IPS-18c (cell line): ENCODE data around the gene NOD2.

Experiments
- H3K4me3 ChIP-seq: 2 replicates; pipeline ENCODE4 v1.7.0; 2013; ENCODE audit warnings: low read depth, mild to moderate bottlenecking, low read length, moderate library complexity; ENCODE audit not compliant: insufficient read depth
- H3K9me3 ChIP-seq: one replicate; pipeline ENCODE4 v1.6.1; 2013; ENCODE audit warnings: mild to moderate bottlenecking, low read length, moderate library complexity; ENCODE audit not compliant: control insufficient read depth, insufficient read depth

The NOD2 gene

DNA sequence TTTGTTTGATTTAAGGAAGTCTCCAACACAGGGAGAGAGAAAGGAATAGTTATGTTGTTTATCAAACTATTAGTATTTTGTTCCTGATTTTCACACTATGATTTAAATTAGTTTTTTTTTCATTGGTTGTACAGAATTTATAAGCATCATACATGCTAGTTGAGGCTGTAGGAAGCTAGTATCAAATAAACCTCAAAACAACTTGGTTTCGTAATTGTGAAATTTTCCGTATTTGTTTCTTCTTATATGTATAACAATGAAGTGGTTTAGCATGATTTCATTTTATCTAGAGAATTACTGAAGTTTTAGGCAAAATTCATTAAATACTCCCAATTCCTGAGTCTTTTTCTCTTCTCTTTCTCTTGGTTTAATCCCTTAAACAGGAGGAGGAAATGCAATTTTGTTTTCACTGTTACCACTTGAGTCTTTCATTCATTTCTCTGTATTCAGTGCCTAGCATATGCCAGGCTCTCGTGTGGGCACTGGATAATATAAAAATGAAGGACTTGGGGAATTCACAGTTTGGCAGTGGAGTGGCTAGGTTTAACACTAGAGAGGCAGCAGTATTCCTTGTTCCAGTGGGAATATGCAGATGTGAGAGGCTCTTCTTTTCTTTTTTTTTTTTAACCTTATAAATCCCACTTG lies 50.3 kb downstream of the NOD2 start:
- H3K4me3 ChIP-seq: no peak overlapping the region
- H3K9me3 ChIP-seq: no peaks in the 10 kb centered on the region

DNA sequence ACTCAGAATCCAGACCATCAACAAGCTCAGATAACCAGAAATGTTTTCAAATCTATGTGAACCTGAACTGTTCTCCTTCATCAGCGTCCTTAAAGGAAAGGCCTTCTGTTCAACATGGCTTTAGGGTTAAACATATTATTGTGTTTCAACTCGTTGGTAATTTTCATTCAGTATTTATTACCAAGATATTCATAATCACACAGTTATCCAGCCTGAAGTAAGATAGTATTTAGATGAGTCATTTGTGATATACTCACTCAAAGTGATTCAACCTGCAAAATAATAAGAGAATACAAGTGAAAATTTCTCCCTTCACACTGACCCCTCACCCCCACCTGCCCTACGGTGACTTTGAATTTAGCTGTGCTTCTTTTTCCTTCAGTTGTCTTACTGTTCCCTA lies 51.5 kb downstream of the NOD2 start:
- no peaks in the 10 kb centered on the region for H3K9me3 ChIP-seq
- no peak overlapping the region for H3K4me3 ChIP-seq

DNA sequence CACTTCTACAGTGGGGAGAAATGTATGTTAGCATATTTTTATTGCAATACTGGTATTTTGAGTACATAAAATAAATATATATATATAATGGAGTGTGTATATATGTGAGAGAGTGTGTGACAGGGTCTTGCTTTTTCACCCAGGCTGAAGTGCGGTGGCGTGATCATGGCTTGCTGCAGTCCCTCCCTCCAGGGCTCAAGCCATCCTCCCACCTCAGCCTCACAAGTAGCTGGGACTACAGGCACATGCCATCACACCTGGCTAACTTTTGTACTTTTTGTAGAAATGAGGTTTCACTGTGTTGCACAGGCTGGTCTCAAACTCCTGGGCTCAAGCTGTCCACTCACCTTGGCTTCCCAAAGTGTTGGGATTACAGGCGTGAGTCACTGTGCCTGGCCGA lies 52.5 kb downstream of the NOD2 start:
- H3K4me3 ChIP-seq: no peak overlapping the region
- no peaks in the 10 kb centered on the region for H3K9me3 ChIP-seq

DNA sequence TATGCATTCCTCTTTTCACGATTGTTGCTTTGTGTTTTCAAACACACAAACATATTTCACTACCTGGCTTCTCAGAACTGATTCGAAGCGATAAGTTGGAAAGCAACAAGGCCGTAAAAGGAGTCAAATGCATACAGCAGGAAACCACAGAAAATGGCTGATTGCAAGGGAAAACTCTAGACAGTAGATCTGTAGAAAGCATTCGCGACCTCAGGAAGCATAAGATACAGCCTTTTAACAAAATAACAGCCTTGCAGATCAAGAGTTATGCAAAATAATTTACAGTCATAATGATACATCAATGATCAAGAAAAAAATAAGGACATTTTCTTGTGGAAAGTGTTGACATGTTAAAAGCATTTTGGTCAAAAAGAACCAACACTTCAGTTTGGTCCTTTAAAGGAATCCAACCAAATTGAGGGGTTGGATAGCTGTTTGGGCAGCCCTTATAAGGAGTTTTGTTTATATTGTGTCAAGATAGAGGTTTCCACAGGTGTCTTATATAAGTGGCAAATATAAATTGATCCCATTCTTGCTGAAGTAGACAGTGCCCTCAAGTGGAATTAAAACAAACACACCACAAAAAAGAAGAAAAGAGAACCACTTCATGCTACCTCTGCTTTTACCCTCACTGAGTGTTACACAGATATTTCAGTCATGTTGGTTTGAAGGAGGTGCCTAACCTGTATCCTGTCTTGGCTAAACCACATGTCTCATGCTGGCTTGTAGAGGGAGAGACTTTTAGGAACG lies 54.0 kb downstream of the NOD2 start:
- Histone ChIP-seq H3K9me3 (no peaks in the 10 kb centered on the region), H3K4me3 (no peak overlapping the region)

DNA sequence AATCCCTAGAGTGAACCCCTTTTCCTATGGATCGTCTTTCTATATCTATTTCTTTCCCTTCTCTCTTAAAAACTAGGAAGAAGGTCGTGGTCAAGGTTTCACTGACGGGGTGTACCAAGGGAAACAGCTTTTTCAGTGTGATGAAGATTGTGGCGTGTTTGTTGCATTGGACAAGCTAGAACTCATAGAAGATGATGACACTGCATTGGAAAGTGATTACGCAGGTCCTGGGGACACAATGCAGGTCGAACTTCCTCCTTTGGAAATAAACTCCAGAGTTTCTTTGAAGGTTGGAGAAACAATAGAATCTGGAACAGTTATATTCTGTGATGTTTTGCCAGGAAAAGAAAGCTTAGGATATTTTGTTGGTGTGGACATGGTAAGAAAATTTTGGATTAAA lies 58.1 kb downstream of the NOD2 start:
- no peak overlapping the region for H3K4me3 ChIP-seq

DNA sequence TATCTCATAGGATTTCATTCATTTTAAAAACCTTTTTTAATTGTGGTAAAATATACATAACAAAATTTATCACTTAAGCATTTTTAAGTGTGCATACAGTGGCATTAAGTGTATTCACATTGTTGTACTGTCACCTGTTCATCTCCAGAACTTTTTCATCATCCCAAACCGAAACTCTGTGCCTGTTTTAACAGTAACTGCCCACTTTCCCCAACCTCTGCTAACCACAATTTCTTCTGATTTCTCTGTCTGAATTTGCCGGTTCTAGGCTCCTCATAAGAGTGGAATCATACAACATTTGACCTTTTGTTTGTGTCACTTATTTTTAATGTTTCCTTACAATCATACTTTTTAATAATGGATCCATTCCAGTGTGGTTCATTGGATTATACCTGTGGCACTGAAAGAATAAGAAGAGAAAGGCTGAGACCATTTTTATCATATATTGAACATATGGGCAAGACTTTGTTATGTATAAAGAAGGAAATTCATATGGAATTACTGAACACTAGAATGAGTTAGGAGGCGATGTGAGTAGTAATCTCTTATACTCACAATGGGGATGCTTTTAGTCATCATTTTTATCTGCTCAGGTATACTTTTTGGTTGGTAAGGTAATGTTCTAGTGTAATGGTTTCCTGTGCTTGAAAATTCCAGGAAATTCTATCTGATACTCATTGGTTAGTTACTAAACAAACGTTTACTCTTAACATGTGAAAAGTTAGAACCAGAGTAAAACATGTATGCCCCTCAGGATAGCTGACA lies 59.2 kb downstream of the NOD2 start:
- Histone ChIP-seq H3K9me3 (no peaks in the 10 kb centered on the region), H3K4me3 (no peak overlapping the region)

More for the DNA sequence above, 58.1 kb downstream of the NOD2 start:
- no peaks in the 10 kb centered on the region for H3K9me3 ChIP-seq

DNA sequence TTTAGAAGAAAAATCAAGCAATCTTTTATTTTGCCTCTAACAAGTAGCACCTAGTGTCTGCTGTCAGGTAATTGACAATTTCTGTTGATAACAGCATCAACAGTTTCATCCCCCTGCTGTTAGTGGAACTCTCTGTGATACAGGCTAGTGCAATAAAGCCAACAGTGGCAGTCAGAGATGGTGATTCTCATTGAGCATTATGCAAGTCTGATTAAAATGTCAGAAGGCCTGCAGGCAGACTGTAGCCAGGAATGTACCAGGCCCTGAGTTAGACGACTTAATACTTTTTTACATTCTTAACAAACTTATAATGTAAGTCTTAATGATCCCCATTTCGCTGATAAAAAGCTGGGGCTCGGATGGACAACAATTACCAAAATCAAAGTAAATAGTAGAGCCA lies 63.1 kb downstream of the NOD2 start:
- no peak overlapping the region for H3K4me3 ChIP-seq
- no peaks in the 10 kb centered on the region for H3K9me3 ChIP-seq

DNA sequence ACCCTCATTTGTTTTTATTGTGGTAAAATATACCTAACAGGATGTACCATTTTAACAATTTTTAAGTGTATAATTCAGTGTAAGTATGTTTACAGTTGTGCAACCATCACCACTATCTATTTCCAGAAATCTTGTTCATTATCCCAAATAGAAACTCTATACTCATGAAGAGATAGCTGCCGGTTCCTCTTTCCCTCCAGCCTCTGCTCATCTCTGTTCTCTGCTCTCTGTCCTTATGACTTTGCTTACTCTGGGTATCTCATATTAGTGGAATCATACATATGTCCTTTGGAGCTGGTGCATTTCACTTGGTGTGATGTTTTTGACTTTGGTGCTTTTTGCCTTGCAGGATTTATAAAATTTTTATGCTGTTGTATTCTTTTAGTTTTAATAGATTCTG lies 67.9 kb downstream of the NOD2 start:
- Histone ChIP-seq H3K9me3 (no peaks in the 10 kb centered on the region), H3K4me3 (no peak overlapping the region)

DNA sequence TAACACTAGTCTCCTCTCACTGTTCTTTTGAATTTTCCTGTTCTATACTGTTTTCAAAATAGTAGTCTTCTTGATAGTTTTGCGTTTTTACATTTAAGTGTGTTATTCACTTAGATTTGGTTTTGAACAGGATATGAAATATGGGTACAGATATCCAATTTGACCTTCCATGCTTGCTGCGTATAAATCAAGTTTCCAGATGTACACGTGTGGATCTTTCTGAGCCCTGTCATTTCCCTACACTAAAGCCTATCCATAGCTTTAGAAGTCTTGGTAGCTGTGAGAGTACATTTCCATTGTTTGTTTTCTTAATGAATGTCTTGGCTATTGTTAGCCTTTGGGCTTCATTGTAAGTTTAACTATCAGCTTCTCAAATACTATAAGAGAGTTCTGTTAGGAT lies 68.8 kb downstream of the NOD2 start:
- no peaks in the 10 kb centered on the region for H3K9me3 ChIP-seq
- no peak overlapping the region for H3K4me3 ChIP-seq

DNA sequence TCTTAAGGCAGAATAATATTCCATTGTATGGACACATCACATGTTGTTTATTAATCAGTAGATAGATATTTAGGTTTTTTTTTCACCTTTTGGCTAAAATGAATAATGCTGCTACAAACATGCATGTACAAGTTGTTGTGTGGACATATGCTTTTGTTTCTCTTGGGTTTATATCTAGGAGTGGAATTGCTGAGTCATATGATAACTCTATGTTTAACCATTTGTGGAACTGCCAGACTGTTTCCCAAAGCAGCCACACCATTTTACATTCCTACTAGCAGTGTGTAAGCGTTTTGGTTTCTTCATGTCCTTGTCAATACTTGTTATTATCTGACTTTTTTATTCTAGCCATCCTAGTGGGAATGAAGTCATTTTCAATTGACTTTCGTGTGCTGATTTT lies 69.8 kb downstream of the NOD2 start:
- Histone ChIP-seq H3K4me3 (no peak overlapping the region), H3K9me3 (no peaks in the 10 kb centered on the region)

DNA sequence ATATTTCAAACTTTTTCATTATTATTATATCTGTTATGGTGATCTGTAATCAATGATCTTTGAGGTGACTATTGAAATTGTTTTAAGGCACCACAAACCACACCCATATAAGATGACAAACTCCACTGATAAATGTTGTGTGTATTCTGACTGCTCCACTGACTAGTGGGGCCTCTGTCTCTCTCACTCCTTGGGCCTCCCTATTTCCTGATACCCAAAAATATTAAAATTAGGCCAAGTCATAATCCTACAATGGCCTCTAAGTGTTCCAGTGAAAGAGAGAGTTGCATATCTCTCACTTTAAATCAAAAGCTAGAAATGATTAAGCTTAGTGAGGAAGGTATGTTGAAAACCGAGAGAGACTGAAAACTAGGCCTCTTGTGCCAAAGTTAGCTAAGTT lies 71.9 kb downstream of the NOD2 start:
- Histone ChIP-seq H3K9me3 (no peaks in the 10 kb centered on the region), H3K4me3 (no peak overlapping the region)

DNA sequence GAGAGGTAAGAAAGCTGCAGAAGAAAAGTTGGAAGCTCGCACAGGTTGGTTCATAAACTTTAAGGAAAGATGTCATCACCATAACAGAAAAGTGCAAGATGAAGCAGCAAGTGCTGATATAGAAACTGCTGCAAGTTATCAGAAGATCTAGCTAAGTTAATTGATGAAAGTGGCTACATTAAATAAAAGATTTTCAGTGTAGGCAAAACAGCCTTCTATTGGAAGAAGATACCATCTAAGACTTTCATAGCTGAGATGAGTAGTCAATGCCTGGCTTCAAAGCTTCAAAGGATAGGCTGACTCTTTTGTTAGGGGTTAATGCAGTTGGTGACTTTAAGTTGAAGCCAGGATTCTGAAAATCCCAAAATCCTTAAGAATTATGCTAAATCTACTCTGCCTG lies 72.5 kb downstream of the NOD2 start:
- H3K9me3 ChIP-seq: no peaks in the 10 kb centered on the region
- H3K4me3 ChIP-seq: no peak overlapping the region

DNA sequence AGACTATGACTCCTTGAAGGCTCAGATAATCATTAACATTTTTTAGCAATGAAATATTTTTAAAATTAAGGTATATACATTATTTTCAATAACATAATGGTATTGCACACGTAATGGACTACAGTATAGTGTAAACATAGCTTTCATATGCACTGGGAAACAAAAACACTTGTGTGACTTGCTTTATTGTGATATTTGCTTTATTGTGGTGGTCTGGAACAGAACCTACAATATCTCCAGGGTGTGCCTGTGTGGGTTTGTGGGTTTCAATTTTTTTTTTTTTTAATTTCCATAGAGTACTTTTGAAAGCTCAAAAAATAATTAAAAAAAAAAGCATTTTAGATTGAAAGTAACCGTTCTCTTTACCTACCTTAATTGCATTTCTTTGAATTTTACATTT lies 73.8 kb downstream of the NOD2 start:
- Histone ChIP-seq H3K4me3 (no peak overlapping the region), H3K9me3 (no peaks in the 10 kb centered on the region)

DNA sequence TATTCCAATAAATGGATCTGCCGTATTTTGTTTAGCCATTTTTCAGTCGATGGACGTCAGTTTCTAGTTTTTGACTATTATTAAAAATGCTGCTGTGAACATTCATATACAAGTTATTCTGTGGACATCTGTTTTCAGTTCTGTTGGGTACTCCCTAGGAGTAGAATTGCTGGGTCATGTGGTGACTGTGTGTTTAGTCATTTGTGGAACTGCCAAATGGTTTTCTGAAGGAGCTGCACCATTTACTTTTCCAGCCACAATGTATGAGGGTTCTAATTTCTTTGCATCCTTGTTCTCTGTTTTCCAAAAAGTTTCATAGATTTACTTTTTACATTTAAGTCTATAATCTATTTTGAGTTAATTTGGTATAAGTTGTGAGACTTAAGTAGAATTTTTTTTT lies 78.0 kb downstream of the NOD2 start:
- no peaks in the 10 kb centered on the region for H3K9me3 ChIP-seq
- H3K4me3 ChIP-seq: no peak overlapping the region

DNA sequence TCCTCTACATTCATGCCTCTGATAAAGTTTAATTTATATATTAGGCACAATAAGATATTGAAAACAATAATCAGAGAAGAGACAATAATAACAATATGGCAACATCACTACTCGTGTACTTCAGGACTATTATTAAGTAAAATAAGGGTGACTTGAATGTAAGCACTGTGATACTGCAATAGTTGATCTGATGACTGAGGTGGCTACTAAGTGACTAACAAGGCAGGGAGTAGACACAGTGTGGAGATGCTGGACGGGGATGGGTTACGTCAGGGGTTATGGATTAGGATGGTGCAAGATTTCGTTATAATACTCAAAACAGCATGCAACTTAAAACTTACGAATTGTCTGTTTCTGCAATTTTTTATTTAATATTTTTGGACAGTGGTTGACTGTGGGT lies 81.0 kb downstream of the NOD2 start:
- H3K4me3 ChIP-seq: no peak overlapping the region
- H3K9me3 ChIP-seq: no peaks in the 10 kb centered on the region

DNA sequence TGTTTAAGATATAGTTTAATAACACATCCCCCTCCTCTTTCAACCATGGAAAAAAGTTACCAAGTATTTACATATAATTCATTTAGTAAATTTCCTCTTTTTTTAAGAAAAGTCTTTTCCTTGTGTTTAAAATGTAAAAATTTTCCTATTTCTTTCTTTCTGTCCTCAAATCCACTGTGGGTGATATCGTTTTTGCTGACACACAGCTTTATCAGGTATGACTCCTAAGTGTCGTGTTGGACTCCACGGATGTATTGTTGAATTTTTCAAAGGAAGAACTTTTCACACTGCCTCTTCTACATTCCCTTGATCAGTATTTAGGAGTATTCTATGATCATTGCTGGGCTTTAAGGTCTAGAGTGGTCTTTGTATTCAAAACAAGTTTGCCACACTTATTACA lies 81.6 kb downstream of the NOD2 start:
- H3K9me3 ChIP-seq: no peaks in the 10 kb centered on the region
- H3K4me3 ChIP-seq: no peak overlapping the region

DNA sequence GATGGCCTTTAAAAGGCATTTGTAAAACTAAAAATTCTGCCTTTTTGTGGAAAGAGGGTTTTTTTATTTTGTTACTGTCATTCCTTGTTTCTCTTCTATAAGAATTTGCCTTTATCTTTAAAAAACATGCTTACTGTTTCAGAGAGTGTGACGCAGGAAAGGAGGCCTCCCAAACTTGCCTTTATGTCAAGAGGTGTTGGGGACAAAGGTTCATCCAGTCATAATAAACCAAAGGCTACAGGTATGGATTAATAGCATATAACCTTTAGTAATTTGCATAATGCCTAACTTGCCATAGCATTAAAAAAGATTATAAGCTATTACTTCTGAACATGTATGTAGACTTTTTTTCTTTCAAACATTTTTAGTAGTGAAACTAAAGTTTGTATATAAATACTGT lies 82.6 kb downstream of the NOD2 start:
- Histone ChIP-seq H3K9me3 (no peaks in the 10 kb centered on the region), H3K4me3 (no peak overlapping the region)
